SKM-1 (cell line): Measurements from ENCODE around the gene IFITM2.
"Not testable (repeated sequence)": the region's sequence is repeated elsewhere in the genome, so short reads cannot be mapped to it uniquely, and the experiment has no call there.

ENCODE experiments used
- DNase-seq: peaks from one replicate; lab custom pipeline; 2025; ENCODE audit not compliant: unreplicated experiment; lab: John Stamatoyannopoulos, UW

The IFITM2 gene

DNA sequence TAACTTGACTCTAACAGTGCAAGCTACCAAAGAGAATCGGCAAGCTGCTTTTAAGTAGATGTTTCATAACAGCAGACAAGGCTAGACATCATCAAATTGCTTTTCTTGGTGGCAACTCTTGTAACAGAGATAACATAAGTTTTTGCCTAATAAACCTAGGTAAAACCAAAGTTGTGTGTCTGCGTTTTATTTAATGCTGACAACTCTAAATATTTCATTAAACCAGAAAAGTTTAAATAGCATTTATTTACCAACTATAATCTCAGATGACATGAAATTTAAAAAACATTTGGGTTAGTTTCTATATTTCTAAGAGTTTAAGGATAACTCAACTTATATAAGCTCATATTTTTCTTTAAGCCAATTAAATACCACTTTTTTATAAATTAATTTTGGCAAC, 32.3 kb downstream of the IFITM2 start:
- DNase-seq = no peak

DNA sequence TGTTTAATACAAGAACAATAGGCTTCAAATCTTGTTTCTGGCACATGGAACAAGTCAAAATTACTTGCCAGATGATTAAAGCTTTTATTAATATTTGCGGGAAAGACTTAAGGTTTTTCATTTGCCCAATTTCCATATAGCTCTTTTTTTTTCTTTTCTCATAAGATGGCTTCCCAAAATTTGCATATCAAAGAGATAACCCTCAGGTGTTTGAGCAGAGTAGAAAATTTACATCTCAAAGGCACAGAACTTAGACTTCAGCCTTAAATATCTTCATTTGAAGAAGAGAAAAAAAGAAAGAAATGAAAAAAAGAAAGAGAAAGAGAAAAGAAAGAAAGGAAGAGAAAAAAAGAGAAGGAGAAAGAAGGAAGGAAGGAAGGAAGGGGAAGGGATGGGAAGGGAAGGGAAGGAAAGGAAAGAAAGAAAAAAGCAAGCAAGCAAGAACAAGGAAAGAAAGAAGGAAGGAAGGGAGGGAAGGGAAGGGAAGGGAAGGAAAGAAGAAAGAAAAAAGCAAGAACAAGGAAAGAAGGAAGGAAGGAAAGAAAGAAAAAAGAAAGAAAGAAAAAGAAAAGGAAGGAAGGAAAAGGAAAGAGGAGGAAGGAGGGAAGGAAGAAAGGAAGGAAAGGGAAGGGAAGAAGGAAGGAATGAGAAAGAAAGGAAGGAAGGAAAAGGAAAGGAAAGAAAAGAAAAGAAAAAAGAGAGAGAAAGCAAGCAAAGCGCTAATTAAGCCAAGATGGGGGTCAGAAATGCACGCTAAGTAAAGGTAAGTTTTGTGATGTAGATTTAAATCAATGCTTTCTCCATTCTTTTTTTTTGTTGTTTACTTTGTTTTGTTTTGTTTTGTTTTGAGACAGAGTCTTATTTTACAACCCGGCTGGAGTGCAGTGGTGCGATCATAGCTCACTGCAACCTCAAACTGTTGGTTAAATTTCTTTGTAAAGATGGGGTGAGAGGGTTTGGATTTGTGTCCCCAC, 33.2 kb downstream of the IFITM2 start:
- no peak for DNase-seq

DNA sequence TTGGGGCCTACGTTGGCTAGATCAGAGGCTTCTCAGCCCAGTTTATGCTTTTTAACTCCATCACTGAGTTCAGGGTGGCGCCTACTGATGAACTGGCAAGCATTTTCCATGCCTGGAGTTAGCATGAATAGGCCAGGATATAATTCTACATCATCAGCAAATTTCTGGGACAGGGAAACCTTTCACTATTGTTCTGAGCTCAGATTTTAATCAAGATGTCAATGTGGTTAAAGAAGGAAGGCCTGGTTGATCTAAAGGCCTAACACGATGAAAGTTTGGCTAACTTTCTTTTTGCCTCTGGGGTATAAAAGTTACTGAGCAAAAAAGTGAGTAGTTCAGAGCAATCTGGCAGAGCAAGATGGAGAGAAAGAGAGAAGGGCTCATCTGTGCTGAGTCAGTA, 34.7 kb downstream of the IFITM2 start:
- no peak for DNase-seq

GRCh38 chr11:344836-345578, 37.4 kb downstream of the IFITM2 start:
- DNase-seq = no peak

- DNase-seq = no peak
These were observed 38.9 kb downstream of the IFITM2 start for GRCh38 chr11:346529-346928.

DNA sequence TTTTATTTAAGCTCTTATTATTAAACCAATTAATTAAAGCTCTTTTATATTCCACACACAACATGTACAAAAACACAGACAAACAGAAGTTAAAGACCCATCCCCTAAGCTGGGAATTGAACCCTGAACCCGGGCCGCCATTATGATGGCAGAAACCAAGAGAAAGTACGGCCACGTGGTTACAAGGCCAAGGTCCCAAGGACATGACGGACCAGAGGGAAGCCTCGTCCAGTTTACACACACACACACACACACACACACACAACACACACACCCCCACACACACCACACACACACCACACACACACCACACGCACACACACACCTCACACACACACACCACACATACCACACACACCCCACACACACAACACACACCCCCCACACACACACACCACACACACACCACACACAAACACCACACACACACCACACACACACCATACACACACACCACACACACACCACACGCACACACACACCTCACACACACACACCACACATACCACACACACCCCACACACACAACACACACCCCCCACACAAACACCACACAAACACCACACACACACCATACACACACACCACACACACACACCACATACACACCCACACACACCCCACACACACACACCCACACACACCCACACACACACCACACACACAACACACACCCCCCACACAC, 41.8 kb downstream of the IFITM2 start:
- not testable (repeated sequence) for DNase-seq

DNA sequence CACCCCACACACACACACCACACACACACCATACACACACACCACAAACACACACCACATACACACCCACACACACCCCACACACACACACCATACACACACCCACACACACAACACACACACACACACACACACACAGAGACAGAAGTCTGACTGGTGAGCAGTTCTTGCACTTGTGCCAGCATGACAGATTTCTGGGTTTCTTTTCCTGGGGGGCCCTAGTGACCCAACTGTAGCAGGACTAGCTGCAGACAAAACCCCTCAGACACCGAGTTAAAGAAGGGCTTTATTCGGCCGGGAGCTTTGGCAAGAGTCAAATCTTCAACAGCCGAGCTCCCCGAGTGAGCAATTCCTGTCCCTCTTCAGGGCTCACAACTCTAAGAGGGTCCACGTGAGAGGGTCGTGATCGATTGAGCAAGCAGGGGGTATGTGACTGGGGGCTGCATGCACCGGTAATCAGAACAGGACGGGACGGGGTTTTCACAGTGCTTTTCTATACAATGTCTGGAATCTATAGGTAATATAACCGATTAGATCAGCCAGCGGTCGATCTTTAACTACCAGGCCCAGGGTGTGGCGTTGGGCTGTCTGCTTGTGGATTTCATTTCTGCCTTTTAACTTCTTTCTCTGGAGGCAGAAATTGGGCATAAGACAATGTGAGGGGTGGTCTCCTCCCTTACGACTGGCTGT, 42.6 kb downstream of the IFITM2 start:
- DNase-seq = not testable (repeated sequence)

DNA sequence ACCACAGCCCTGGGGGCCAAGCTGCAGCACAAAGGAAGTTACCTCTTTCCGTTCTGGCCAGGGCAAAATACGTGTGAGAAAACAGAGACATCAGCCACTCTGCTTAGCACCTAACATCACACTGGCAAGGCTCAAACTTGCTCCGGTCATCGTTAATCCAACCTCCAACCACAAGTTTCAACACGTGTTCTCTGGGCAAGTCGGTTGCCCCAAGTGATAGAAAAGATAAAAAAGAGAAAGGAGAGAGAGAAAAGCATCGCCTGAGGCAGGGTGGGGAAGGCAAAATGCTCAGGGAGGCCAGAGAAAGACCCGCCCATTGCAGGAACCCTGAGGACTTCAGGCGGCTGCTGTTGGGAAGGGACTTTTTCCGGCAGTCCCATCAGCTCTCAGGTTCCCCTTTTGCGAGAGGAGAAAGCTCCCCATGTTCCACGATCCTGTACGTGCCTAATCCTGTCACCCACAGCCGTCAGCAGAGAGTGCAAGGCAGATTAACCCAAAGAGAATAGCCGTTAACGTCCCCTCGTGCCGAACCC, 43.2 kb downstream of the IFITM2 start:
- DNase-seq = peak; percentile 58

- no peak for DNase-seq
These were observed 43.8 kb downstream of the IFITM2 start for GRCh38 chr11:351411-351810.

DNA sequence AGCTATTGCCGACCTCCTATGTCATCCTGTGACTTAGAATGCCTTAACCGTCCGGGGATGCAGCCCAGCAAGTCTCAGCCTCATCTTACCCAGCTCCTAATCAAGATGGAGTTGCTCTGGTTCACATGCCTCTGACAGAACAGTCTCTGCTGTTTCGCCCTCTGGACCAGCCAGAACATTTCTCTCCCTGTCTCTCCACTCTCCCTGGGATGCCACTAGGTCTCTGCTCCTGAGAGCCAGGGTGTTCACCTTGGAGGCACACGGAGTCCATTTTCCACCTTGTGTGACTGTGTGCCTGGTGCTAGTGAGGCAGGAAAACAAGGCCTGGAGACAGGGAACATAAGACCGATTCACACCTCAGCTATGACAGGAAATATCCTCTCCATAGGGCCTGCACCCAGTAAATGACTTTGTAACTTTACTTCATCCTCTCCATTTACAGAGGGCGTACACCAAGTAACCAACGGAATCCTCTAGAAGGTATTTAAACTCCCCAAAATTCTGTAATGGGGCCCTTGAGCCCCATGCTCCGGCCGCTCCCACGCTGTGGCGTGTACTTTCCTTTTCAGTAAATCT, 44.9 kb downstream of the IFITM2 start:
- DNase-seq = no peak

GRCh38 chr11:353179-353873, 45.7 kb downstream of the IFITM2 start:
- DNase-seq = no peak

- no peak for DNase-seq
These were observed 48.2 kb downstream of the IFITM2 start for GRCh38 chr11:355581-356458.

DNA sequence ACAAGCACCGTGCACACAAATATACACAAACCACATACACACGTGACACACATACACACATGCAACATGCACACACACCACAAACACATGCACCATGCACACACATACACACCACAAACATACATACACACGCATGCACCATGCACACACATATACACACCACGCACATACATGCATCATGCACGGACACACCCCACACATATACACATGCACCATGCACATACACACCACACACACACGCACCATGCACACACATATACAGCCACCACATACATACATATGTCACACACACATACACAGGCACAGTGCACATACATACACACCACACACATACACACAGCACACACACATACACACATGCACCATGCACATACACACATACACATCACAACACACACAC, 49.0 kb downstream of the IFITM2 start:
- no peak for DNase-seq

GRCh38 chr11:357582-357981, 50.0 kb downstream of the IFITM2 start:
- no peak for DNase-seq

DNA sequence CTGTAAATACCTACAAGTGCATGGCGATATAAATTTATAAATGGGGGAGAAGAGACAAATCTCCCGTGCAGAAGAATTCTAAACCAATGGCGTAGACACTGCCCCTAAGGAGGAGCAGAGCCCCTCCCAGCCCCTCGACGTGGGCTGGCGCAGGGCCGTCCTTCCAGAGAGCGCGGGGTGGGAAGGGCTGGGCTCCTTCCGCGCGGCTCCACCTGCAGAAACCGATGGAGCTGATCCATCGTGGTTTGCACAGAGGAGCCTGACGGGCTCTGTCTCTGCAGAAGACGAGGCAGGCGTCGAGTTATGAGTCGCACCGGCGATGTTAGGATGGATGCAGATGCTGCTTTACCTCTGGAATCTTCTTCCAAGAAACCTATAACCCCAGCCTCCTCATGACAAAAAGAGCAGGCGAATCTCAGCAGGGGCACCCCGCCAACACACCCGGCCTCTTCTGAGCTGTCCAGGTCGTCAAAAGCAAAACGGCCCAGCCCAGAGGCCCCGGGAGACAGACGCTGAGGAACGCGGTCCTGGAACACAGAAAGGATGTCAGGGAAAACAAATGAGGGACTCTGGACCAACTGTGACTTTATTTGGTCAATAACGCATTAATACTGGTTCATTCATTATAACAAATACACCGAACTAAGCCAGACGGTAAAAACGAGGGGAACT, 50.6 kb downstream of the IFITM2 start:
- no peak for DNase-seq
